NOMO-1 treated with DMSO at 0.1 percent for 48 hours (cell line): ENCODE results near the gene EHD2.
"Not testable (repeated sequence)": the region's sequence is repeated elsewhere in the genome, so short reads cannot be mapped to it uniquely, and the experiment has no call there.

Experiments
- DNase-seq: peaks from one replicate; lab custom pipeline; 2025; ENCODE audit not compliant: unreplicated experiment; lab: John Stamatoyannopoulos, UW

The EHD2 gene

DNA sequence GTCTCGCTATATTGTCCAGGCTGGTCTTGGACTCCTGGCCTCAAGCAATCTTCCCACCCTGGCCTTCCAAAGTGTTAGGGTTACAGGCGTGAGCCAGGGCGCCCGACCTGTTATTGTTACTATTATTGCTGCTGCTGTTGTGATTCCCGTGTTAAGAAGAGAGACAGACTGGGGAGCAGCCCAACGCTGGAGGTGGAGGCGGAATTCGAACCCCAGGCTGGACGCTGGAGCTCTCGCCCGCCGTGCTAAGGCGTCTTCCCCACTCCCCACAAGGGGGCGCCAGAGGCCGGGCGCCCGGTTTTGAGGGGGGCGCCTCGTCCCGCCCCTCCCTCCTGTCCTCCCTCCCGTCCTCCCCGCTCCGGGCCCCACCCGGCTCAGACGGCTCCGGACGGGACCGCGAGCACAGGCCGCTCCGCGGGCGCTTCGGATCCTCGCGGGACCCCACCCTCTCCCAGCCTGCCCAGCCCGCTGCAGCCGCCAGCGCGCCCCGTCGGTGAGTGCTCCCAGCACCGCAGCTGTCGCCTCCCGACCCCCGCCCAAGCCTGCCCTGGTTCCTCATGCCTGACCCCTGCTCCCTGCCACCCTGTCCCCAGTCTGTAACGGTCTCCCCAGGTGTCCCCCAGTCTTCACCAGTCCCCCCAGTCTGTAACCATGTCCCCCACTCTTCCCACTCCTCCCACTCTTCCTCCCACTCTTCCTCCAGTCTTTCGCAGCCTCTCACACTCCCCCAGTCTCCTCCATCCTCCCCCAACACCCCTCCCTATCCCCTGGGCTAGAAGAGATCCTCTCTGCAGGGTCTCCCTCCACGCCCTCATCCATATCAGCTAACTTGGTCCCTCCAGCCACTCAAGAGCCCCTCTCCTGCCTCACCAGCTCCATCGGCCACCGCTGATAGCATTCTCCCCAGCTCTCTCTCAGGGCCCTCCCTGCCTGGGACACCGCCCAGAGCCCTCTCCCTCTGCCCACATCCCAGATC is at the start of gene EHD2:
Gene EHD2, plus strand, starts transcription at position 377 of the 976 bp plus-strand sequence. CDS start 3,191 bp downstream, outside the sequence.
- peak; percentile 41 for DNase-seq

GRCh38 chr19:47663435-47663910 is 49.7 kb upstream of the EHD2 start:
- peak; percentile 0 for DNase-seq

DNA sequence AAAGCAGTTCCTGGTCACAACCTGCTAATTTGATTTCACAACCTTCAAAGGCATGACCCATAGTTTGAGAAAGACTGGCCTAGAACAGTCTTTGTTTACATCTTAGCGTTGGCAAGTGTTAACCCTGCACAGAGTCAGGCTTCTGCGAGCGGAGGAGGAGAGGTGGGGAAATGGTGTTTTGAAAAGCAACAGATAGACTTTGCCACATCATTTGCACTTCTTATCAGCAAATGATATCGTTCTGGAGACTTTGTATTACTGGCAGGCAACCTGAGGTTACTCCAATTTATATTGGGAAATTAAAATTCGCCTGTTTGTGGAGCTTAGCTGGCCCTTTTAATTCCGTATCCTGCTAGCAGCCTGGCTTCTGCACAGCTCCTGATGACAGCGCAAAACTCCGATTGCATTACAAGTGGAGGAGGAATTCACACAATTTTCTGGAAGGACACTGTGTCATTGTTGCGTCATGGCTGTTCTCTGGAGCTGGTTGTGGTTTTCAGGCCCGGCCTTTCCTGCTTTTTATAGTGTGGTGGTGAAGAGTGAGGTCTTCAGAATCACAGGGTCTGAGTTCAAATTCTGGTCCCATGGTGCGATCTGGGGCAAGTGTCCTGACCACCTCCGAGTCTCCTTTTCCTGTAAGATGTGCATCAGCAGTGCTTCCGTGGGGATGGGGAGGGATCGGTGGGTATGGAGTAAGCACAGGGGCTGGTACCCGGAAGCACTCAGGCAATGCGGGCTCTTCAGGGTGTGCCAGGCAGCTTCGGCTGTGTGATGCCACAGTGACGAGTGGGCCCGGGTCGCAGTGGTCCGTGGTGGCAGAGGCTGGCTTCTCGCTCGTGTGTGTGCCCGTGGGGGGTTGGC is 49.1 kb upstream of the EHD2 start:
- DNase-seq: peak; percentile 73

DNA sequence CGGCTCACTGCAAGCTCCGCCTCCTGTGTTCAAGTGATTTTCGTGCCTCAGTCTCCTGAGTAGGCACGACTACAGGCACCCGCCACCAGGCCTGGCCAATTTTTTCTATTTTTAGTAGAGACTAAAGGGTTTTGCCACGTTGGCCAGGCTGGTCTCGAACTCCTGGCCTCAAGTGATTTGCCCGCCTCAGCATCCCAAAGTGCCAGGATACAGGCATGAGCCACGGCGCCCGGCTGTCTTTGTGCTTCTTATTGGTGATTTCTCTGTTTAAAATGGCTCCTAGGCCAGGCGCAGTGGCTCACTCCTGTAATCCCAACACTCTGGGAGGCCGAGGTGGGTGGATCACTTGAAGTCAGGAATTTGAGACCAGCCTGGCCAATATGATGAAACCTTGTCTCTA is 44.7 kb upstream of the EHD2 start:
- not testable (repeated sequence) for DNase-seq

GRCh38 chr19:47670736-47671135 is 42.5 kb upstream of the EHD2 start:
- DNase-seq: no peak

- no peak for DNase-seq
Observed at GRCh38 chr19:47671499-47671898, 41.7 kb upstream of the EHD2 start.

- DNase-seq: no peak
Observed at GRCh38 chr19:47673426-47673825, 39.8 kb upstream of the EHD2 start.

DNA sequence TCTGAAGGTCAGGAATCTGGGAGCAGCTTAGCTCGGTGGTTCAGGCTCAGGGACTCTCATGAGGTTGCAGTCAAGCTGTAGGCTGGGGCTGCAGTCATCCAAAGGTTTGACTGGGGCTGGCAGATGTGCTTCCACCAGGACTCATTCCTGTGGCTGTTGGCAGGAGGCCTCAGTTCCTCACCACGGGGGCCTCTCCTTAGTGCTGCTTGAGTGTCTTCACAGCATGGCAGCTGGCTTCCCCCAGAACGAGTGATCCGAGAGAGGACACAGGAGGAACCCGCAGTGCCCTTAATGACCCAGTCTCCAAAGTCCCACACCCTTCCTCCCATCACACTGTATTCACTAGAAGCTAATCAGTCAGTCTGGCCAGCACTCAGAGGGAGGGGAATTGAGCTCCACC is 38.7 kb upstream of the EHD2 start:
- DNase-seq: no peak

GRCh38 chr19:47675271-47675670 is 38.0 kb upstream of the EHD2 start:
- no peak for DNase-seq

DNA sequence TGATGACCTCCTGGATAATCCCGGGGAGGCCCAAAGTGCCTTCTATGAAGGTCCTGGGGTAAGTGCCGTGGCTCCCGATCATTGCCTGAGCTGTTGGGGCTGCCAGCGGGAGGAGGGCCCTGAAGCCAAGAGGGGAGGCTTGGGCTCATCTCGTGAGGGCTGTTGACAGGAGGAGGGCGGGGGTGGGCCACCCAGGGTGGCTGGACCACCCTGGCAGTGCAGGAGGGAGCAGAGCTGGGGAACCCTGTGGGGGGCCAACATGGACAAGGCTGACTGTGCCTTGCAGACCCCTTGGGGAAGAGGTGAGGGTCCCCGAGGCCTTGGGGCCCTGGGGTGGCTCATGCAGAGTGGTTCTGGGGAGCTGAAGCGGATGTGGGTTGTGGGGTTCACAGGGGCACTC is 37.4 kb upstream of the EHD2 start:
- no peak for DNase-seq

- no peak for DNase-seq
Observed at GRCh38 chr19:47676811-47677210, 36.4 kb upstream of the EHD2 start.

DNA sequence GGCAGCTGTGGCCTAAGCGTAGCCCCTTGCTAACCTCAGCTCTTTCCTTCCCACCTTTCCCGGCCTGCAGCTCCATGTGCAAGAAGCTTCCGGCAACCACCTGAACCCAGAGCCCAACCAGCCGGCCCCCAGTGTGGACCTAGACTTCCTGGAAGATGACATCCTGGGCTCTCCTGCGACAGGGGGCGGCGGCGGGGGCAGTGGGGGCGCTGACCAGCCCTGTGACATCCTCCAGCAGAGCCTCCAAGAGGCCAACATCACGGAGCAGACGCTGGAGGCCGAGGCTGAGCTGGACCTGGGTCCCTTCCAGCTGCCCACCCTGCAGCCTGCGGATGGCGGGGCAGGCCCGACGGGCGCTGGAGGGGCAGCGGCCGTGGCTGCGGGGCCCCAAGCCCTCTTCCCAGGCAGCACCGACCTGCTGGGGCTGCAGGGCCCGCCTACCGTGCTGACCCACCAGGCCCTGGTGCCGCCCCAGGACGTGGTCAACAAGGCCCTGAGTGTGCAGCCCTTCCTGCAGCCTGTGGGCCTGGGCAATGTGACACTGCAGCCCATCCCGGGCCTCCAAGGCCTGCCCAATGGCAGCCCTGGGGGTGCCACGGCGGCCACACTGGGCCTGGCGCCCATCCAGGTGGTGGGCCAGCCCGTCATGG is 33.8 kb upstream of the EHD2 start:
- no peak for DNase-seq

DNA sequence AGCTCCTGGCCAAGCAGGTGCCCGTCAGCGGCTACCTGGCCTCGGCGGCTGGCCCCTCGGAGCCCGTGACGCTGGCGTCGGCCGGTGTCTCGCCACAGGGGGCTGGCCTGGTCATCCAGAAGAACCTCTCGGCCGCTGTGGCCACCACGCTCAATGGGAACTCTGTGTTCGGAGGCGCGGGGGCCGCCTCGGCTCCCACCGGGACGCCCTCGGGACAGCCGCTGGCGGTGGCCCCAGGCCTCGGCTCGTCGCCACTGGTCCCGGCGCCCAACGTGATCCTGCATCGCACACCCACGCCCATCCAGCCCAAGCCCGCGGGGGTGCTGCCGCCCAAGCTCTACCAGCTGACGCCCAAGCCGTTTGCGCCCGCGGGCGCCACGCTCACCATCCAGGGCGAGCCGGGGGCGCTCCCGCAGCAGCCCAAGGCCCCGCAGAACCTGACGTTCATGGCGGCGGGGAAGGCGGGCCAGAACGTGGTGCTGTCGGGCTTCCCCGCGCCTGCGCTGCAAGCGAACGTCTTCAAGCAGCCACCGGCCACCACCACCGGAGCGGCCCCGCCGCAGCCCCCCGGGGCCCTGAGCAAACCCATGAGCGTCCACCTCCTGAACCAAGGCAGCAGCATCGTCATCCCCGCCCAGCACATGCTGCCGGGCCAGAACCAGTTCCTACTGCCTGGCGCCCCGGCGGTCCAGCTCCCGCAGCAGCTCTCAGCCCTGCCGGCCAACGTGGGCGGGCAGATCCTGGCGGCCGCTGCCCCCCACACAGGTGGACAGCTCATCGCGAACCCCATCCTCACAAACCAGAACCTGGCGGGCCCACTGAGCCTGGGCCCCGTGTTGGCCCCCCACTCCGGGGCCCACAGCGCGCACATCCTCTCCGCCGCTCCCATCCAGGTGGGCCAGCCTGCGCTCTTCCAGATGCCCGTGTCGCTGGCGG is 33.0 kb upstream of the EHD2 start:
- no peak for DNase-seq

DNA sequence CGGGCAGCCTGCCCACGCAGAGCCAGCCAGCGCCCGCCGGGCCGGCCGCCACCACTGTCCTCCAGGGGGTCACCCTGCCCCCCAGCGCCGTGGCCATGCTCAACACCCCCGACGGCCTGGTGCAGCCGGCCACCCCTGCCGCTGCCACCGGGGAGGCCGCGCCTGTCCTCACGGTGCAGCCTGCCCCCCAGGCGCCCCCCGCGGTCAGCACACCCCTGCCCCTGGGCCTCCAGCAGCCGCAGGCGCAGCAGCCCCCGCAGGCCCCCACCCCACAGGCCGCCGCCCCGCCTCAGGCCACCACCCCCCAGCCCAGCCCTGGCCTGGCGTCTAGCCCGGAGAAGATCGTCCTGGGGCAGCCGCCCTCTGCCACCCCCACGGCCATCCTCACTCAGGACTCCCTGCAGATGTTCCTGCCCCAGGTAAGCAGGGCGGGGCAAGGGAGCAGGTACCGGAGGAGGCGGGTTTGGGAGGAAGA is 32.3 kb upstream of the EHD2 start:
- DNase-seq: no peak

DNA sequence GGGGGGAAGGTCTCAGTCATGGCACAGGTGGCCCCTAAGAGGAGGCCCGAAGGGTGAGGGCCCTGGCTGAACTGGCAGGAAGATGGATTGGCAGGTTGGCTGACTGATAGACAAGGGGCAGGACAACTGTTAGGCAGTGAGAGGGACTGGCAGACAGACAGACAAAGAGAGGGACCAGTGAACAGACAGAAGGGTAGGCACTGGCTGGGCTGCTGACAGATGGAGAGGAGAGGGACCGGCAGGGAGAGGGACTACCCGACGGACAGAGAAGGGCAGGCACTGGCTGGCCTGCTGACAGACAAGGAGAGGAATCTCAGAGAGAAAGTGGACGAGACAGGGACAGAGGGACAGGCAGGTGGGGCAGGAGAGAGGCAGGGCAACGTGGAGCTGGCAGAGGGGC is 31.8 kb upstream of the EHD2 start:
- no peak for DNase-seq

DNA sequence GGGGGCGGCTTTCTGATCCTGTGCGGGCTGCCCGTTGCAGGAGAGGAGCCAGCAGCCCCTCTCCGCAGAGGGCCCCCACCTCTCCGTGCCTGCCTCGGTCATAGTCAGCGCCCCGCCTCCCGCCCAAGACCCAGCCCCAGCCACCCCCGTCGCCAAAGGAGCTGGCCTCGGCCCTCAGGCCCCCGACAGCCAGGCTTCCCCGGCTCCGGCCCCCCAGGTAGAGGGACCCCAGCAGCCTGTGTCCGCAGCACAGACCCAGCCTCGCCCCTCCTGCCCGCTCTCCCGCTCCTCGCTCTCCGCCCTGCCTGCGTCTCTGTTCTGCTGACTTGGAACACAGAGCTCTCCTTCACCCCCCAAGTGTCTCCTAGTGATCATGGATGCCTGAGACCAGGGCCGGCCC is 31.3 kb upstream of the EHD2 start:
- no peak for DNase-seq

- DNase-seq: no peak
Observed at GRCh38 chr19:47682939-47683338, 30.3 kb upstream of the EHD2 start.

- no peak for DNase-seq
Observed at GRCh38 chr19:47686679-47687450, 26.4 kb upstream of the EHD2 start.

- no peak for DNase-seq
Observed at GRCh38 chr19:47687906-47688305, 25.3 kb upstream of the EHD2 start.
